Stimulated activated CD8-positive, alpha-beta memory T cell treated with anti-CD3 and anti-CD28 coated beads, Interleukin-4, amount 100 ng/mL, for 4 hours (primary cell): Measurements from ENCODE around the gene UGT1A6.

Experiments used
- DNase-seq, 2 donors: peaks; one replicate each; pipeline ENCODE4 v3.0.0-alpha.2; 2020; ENCODE audit warnings: low read depth in 2 of 2, low spot score in 1 of 2

UGT1A6 gene

DNA sequence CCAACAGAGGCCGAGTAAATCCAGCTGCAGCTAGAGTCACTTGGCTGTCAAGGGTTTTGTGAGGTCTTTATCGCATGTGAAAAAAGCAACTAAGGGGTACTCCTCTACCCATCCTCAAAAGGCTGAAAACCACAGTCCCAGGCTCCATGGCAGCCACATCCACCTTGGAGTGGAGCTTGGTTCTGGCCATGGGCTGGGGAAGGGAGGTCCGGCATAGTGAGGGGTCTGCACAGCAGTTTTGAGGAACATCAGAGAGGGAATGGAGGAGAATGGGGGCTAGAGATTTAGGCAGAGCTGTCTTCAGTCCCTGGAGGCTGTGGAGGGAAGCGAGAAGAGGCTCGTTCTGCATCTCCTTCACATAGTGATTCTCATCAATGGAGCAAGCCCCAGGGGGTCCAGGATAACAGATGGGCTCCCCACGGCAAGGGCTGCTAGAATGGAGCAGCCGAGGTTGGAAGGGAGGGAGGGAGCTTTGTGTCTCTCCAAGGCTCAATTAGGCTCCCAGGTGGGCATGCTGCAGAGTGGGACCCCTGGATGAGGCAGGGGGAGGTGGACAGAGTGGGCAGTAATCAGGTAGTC, 106.5 kb downstream of the UGT1A6 start:
- DNase-seq: no peak

DNA sequence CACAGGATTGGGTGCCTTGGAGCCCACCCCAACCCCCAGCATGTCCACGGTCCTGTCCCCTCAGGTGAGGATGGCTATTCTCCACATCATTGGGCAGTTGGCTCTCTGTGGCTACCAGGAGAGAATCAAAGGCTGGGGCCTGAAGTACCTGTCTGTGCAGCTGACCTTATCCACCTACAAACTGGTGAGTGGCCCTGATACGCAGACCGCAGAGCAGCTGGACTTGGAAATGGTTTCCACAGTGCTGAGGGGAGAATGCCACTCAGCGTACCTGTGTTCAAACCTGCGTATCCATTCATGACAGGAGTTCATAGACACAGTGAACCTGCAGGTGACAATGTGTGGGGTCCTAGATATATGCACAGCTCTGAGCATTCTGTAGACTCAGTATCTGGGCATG, 107.0 kb downstream of the UGT1A6 start:
- no peak for DNase-seq

GRCh38 chr2:233800208-233800607, 107.5 kb downstream of the UGT1A6 start:
- no peak for DNase-seq

GRCh38 chr2:233801357-233802131, 108.9 kb downstream of the UGT1A6 start:
- DNase-seq: no peak

- DNase-seq: no peak
Observed at GRCh38 chr2:233802132-233802815, 109.6 kb downstream of the UGT1A6 start.

GRCh38 chr2:233803292-233803911, 110.7 kb downstream of the UGT1A6 start:
- DNase-seq: no peak

DNA sequence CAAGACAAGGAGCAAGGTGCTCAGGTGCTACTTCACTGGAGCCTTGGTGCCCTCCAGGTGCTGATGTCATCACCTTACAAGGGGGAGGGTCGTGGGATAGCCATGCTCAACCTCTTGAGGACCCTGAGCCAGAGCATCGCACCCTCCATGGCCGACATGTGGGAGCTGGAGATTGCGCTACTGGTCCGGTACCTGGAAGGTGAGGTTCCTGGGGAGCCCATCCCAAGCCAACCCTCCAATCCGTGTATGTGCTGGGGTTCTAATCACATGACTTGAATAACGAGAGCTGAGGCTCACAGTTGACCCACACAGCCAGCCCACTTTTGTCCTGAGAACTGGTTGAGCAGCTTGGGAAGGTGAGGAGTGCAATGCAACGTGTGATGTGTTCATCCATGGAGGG, 111.3 kb downstream of the UGT1A6 start:
- no peak for DNase-seq

- no peak for DNase-seq
Observed at GRCh38 chr2:233807215-233807865, 114.7 kb downstream of the UGT1A6 start.

- no peak for DNase-seq
Observed at GRCh38 chr2:233807966-233808935, 115.6 kb downstream of the UGT1A6 start.

DNA sequence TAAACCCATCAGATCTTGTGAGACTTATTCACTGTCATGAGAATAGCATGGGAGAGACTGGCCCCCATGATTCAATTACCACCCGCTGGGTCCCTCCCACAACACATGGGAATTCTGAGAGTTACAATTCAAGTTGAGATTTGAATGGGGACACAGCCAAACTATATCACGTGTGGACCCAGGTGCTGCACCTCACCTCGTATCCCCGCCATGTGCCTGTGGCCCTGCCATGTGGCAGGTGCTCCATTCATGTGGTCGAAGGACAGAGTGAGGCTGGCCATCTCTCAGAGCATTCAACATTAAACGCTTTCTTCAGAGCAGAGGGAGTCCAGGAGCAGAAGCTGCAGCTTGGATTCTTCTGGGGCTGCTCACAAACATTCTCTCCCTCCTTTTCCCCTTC, 117.7 kb downstream of the UGT1A6 start:
- DNase-seq: no peak

DNA sequence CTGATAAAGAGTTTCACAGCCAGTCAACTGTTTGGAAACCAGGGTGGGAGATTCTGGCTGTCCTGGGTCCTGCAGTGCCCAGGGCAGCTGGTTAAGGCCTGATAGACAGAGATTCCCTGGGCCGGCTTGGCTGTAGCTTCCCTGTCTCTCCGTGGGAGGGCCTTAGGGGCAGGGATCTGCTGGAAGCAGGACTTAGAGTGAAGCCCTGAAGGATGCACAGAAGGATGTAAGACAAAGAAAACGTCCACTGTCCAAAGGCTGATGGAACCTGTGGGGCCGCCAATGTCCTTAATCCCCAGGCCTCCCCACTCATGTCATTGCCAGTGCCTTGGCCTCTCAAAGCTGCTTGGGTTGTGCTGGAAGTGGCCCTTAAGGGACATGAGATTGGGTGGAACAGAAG, 118.4 kb downstream of the UGT1A6 start:
- no peak for DNase-seq

GRCh38 chr2:233811732-233812131, 119.0 kb downstream of the UGT1A6 start:
- no peak for DNase-seq

DNA sequence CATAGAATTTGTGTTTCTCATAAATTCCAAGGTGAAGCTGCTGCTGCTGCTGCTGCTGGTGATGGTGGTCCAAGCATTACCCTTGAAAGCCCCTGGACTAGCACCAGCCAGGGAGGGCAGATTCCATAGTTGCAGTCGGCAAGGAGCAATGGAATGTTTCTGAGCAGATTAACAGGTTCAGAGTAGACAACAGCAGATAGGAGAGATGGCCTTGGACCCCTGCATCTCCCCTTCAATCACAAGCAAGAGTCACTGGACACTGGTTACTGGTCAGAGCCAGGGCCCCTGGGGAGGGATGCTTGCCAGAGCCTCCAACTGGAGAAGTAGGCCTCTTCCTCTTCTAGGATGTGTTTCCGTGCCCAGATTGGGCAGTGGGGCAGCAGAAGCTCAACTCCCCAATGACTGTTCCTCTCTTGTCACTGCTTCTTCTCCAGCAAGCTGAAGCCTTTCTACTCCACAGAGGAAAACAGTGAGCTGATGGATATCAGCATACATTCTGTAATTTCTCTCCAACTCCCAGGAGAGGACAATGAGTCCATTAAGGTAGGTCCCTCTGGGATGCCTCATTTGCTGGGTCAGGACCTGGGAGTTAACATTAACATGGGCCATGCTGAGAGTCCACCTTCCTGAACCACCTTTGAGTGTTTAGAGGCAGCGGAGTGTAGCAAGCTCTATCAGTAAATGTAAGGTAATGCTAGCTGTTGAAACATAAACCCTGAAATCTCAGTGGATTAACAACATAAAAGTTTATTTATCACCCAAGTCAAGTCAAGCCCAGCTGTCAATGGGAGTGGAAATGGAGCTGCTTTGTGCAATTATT, 120.8 kb downstream of the UGT1A6 start:
- no peak for DNase-seq

DNA sequence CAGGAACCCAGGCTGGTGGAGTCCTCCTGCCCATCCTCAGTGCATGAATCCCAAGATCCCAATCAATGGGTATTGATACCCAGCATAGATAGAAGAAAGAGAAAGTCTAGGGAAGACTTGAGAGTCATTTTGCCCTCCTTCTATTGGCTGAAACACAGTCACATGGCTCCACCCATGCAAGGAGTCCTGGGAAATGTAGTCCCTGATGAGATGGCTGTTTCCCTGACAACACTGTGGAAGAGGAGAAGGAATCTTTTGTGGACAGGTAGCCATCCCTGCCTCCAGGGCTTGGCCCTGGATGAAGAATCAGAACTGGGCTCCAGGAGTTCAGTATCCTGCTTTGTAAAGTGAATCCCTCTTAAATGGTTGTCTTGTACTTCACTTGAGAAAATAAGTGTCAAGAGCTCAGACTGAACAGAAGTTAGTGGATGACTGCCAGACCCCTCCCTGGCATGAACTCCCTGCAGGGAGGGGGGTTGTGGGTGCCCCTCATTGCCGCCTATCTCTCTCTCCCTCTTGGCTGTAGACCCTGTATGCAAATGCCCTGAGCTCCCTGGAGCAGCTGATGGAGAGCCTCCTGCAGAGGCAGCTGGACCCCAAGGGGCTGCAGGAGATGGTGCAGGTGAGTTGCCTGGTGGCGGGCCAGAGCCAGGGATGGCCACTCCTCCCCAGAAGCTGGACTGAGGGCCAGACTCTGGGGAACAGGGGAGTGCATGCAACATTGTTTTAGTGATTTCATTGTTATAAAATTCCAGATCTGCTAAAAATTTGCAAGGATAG, 121.6 kb downstream of the UGT1A6 start:
- DNase-seq: no peak

GRCh38 chr2:233815861-233816260, 123.2 kb downstream of the UGT1A6 start:
- DNase-seq: no peak

GRCh38 chr2:233816334-233816733, 123.6 kb downstream of the UGT1A6 start:
- no peak for DNase-seq

DNA sequence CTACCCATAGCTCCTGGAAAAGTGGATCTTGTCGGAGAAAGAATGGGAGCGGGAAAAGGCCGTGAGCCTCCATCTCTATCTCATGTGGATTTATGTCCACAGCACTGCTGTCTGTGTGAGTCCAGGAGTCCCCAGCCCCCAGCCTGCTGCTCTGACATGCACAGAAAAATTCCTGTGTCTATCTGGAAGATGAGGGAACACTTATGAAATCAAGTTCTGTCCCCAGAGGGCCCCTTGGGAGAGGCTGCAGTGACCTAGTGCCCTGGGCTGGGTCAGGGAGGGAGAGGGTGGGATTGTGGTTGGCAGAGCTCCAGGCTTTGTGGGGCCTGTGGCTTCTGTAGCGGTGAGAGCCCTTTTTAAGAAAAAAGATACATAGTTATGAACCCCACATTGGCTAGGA, 124.1 kb downstream of the UGT1A6 start:
- no peak for DNase-seq

GRCh38 chr2:233817361-233817911, 124.7 kb downstream of the UGT1A6 start:
- DNase-seq: no peak
